ENCODE results near the gene SHC1.

DNA sequence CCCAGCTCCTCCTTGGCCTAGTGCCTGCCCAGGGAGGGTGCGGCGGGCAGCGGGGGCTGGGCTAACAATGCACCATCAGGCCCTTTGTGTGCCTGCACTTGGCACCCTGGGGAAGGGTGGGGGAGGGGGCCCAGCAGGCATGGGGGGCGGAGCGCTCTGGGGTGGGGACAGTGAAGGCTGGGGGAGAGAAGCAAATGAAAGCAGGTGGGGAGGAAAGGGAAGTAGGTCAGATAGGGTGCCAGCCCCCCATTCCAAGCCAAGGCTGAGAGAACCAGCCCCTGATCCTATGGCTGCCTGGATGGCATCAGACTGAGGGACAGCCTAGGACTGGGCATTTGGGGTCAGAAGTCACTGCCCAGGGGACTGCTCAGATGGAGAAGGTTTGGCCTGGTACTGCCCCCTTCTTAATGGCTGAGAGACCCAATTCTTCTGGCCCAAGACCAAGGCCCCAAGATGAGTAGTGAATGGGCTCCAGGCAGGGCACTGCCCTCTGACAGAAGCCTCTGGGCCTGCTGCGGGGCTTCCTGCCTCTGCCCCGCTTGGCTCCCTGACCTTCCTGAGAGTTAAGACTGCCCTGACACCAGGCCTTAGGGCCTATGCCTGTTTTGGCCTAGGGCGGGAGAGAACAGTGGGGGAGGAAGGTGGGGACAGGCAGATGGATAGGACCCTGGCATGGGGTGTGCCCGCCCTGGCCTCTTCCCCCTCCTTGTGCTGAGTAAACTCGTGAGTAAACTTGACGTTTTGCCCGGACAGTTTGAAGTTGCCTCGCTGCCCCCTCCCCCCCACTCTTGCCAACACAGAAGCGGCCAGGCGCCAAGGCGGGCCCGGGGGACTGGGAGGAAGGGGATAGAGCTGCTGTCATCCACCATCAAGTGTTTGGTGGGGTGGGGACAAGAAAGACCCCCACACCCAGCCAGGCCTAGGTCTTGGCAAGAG, 34.8 kb upstream of the SHC1 start:
- TF ChIP-seq POLR2A (IDR thresholded peaks at IDR 0.05; ENCODE audit: low read length), result peak; percentile 63
- no peak for TF ChIP-seq GATA1 (IDR thresholded peaks at IDR 0.05; ENCODE audit: low read depth, low read length)

All from erythroblast (primary cell).